NCI-H2029 treated with DMSO at 0.1 percent for 48 hours (cell line): ENCODE results near the gene PRSS27.
"Not testable (repeated sequence)": the region's sequence is repeated elsewhere in the genome, so short reads cannot be mapped to it uniquely, and the experiment has no call there.

Source experiments
- DNase-seq: peaks from one replicate; lab custom pipeline; 2025; lab: John Stamatoyannopoulos, UW

PRSS27 gene

DNA sequence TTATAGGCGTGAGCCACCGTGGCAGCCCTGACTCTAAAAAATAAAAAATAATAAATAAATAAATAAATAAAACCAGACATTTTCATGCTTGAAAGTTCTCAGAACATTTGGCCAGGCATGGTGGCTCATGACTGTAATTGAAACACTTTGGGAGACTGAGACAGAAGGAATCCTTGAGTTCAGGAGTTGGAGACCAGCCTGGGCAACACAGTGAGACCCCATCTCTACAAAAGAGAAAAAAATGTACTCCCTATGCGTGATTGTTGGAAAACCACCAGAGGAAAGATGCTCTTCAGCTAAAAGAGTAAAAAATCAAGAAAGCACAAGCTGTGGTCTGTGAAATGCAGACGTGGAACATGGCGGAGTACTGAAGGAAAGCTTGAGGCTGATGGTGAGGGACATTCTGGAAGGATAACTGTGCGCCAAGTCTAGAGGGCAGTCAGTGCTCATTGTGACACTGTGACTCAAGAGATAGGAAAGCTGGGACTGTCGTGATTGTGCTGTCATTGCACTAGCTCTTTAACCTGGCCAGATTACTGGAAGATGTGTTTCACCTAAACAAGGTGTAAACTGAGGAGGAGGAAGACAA, 4.2 kb upstream of the PRSS27 start:
- no peak for DNase-seq

DNA sequence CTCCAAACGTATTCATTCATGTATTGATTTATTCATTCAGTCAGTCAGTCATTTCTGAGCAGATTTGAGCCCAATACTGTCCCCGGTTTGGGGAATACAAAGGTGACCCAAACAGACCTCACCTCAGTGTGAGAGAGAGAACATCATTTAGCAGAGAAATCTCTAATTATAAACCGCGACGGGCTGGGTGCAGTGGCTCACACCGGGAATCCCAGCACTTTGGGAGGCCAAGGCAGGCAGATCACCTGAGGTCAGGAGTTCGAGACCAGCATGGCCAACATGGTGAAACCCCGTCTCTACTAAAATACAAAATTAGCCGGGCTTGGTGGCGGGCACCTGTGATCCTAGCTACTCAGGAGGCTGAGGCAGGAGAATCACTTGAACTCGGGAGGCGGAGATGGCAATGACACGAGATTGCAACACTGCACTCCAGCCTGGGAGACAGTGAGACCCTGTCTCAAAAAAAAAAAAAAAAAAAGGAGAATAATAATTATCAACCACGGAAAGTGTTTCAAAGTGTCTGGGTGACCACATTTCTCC, 1.7 kb upstream of the PRSS27 start:
- not testable (repeated sequence) for DNase-seq

DNA sequence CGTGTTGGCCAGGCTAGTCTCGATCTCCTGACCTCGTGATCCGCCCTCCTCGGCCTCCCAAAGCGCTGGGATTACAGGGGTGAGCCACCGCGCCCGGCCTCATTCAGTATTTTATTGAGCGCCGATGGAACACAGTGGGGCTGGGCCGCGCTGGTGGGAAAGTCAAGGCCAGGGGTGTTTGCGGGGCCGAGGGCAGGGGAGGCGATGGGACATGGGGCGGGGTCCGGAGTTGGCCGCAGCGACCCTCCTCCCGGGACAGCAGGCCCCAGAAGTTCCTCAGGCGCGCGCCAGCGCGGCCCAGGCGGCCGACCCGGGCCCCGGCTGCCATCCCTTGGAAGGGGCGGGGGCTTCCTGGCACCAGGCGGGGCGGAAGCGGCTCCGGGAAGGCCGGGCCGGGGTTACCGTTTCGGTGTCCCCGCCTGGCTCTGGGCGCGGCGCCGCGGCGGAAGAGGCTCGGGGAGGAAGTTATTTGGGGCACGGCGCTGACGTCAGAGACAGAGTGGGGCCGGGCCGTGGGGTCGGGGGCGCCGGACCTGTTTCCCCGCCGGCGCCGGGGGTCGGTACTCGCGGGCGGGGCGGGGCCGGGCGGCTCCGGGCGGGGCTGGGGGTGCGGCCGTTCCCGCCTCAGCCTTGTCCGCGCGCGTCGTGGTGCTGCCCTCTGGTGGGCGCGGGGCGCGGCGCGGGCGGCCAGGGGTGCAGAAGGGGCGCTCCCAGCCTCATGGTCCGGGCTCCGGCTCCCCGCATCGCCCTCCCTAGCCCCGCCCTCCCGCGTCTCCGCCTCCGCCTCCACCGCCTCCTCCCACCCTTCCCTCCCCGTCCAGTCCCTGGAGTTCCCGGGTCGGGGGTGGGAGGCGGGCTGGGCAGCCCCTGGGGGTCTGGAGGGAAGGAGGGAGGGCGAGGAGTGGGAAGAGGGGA, 952 bp upstream of the PRSS27 start:
- DNase-seq = no peak

DNA sequence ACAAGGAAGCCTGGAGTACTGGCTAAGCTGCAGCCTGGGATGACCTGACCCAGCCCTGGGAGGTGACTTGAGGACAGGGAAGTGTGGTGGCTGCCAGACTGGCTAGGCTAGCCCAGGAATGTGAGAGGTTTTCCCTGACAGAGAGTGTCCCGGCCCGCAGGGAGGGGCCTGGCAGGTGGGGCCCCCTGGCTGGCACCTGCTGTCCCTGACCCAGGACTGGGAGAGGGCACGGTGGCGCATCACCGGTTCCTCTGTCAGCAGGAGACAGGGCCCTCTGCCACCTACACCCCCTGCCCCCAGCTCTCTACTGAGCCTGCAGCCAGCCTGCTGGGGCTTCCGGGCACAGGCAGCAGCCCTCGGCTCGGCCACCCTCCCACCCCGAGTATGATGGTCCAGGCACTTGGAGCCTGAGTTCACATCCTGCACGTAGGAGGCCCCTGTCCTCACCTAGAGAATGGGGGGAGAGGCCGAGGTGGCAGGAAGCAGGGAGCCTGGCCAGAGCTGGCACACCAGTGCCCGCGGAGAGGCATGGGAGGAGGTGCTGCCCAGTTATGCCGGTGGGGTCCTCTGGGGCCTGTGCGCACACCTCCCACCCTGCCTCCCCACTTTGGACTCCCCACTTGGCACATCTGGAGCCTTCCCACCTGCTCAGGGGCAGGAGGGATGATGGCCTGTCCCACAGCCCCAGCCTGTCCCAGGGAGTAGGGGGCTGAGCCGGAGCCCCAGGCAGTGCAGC, 528 bp downstream of the PRSS27 start:
- no peak for DNase-seq

DNA sequence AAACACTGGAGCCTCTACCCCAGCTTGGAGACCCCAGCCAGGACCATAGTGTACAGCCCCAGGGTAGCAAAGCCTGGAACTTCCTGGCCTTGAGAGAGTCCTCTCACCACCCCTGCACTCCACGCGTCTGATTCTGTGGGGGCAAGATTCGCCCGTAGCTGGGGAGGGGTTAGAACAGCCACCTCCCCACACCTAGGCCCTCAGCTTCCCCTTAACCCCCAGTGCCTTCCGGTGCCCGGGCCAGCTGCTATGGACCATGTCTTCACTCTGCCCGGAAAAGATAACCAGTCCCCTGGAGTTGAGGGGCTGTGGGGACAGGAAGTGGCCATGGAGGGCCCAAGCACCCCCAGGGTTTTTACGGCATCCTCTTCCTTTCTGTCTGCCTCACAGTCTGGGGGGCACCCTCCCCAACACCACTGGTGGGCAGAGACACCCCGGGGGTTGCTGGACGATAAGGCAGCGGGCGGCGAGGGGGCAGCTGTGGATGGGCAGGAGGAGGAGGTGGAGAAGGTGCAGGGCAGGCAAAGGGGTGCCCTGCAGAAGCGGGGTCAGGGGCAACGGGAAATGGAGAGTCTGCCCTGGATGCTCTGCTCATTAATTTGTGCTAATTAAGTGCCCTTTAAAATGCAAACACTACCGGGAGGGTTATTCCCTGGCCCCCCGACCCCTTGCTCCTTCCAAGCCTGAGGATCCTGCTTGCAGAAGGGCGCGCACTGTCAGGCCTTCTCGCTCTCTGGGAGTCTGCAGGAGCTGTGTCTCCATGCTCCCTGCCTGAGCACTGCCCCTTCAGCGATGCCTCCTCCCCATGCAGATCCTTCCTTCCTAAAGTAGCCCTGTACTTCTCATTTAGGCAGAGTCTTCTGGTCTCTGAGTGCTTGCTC, 2.4 kb downstream of the PRSS27 start:
- DNase-seq = no peak

DNA sequence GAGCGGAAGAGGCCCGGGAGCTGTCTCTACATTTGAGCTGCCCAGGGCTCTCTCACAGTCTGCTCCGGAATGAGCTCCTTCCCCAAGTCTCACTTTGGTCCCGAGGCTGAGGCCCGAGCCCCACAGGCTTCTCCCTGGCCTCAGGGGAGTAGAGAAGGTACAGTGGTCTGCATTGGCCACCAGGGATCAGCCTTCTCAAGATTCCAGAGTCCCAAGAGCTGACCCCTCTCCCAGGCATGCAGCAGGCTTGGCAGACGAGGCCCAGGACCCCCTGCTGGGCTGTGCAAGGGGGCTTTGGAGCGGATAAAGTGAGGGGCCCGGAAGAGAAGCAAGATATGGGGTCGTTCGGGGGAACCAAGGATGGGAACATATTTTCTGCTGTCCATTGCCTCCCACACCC, 3.1 kb downstream of the PRSS27 start:
- DNase-seq = no peak

DNA sequence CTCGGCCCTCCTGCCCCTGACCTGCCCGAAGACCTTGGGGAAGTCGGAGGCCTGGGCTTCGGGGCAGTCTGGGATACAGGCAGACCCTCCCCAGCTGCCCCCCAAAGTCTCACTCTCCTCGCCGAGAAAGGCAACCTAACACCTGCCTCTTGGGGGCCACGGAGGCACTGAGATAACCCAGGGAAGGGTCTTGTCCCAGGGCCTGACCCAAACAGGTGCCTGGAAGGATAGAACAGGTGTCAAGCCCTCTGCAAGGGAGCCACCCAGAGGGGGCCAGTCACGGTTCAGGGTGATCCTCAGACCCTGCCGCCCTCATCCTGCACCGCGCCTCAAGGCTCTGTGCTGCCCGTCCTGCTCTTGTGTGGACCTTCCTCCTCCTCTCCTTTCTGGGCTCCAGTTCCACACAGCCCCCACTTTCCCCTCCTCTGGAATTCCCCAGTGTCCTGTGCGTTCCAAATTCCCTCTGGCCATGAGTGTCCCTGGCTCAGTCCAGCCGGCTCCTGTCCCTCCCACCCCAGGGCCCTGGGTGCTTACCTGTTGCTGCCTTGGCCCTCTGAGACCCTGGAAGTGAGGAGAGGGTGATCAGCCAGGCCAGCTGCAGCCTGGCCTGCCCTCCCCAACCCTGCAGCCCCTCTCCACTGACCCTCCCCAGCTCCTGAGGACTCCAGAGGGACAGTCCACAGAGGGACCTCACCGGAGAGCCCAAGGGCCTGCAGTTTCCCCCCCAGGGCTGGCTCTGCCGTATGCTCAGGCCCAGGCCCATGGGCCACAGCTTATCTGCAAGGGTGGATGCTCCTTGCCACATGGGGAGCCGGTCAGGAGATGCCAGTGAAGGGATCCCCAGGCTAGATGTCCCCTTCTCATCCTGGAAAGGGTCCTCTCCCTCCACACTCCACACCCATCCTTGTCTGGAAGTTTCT, 3.8 kb downstream of the PRSS27 start:
- no peak for DNase-seq

DNA sequence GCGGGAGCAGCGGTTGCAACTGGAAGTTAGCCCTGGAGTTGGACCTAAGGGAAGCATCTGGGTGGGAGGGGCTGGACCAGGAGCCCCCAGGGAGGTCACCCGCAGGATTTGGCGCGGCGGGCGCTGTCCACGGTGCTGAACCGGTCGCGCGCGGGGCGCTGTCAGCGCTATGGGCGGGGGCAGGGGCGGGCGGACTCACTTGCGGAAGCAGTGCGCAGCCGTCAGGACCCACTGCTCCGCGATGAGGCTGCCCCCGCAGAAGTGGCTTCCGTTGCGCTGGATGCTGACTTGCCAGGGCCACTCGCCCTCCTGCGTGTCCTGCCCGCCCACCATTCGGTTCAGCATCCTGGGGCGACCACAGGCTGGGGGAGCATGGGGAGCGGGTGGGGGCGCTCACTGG, 4.5 kb downstream of the PRSS27 start:
- DNase-seq = no peak

DNA sequence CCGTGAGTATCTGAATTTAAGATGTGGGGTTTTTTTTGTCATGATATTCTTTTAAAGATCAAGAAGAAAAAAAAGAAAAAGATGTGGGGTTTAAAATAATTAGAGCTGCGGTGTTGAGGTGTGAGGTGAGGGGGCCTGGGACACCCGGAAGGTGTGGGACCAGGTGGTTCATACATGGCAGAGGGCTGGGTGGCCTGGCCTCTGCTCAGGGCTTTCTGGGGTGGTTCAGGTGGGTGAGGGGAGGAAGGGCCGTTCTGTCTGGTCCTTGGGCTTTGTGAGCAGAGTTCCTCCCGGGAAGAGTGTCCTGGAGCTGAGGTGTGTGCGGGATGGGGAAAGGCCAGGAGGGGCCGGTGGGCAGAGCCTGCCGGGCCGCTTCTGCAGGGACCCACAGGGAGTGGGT, 5.0 kb downstream of the PRSS27 start:
- DNase-seq = no peak

DNA sequence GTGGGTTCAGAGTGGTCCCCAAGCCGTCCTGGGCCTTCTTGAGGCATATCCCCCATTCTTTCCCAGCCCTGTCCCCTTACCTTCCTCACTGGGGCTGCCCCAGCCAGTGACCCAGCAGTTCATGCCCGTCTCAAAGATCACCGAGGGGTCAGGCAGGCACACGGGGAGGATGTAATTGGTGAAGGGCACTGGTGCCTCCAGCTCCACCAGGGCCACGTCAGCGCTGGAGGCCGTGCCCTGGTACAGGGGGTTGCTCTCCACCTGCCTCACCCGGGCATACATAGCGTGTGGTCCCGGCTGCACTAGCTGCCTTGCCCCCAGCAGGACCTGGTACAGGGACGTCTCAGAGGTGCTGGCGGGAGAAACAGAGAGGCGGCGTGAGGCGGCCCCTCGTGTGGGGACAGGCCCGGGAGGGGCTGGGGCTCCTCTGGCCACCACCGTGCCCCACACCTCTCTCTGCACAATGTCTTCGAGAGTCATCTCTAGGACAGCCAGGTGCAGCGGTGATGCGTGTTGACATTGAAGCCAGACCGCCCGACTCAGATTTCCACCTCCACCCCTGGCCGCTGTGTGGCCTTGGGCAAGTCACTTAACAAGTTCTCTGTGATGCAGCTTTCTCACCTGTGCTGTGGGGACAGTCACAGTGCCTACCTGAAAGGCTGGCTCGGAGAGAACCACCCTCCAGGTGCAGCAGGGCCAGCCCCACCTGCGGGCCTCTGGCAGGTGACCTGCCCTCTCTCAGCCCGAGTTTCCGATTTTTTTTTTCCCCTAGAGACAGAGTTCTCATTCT, 5.8 kb downstream of the PRSS27 start:
- DNase-seq = no peak

DNA sequence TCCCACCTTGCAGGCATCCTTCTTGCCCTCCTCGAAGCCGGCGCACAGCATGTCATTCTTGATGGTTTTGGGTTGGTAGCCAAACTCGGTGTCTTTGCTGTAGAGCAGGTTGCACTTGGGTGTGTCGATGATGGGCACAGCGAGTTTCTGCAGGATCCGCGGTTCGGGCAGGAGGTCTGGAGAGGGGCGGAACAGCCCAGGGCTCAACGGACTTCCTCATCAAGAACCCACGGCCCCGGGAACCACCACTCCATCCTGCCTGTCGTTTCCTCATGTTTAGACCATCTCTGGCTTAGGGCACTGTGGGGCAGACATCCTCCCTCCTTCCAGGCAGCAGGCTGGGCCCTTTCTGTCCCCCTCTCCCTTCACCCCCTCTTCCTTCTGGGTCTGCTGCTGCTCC, 6.5 kb downstream of the PRSS27 start:
- no peak for DNase-seq

DNA sequence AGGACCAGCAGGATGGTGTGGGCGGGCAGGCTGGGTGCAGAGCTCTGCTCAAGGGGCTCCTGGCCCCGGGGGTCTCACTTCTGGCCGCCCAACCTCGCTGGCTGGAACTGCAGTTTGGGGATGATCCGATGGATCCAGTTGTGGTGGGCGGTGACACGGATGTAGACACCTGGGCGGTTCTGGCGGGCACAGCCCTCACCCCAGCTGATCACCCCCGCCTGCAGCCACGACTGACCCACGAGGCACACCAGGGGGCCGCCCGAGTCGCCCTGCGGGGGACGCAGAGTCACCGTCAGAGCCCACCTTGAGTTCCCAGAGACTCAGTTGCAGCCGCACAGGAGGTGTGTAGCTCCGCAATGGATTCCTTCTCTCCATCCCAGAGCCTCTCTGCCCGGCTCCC, 7.5 kb downstream of the PRSS27 start:
- DNase-seq = no peak

DNA sequence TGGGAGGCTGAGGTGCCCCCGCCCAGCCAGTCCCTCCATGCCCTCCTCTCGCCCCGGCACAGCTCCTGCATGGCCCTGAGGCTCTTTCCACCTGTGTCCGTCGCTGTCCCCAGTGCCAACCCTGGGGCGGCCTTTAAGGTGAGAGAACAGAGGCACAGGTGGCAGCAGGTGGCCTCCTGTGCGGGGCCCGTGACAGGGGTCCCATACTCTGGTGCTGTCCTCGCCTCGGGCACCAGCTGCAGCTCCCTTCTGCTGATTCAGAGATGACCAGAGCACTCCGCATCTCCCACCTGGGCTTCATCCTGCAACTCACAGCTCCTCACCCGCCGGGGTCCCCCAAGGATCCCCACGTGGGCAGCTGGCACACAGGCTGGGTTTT, 8.0 kb downstream of the PRSS27 start:
- DNase-seq = no peak

DNA sequence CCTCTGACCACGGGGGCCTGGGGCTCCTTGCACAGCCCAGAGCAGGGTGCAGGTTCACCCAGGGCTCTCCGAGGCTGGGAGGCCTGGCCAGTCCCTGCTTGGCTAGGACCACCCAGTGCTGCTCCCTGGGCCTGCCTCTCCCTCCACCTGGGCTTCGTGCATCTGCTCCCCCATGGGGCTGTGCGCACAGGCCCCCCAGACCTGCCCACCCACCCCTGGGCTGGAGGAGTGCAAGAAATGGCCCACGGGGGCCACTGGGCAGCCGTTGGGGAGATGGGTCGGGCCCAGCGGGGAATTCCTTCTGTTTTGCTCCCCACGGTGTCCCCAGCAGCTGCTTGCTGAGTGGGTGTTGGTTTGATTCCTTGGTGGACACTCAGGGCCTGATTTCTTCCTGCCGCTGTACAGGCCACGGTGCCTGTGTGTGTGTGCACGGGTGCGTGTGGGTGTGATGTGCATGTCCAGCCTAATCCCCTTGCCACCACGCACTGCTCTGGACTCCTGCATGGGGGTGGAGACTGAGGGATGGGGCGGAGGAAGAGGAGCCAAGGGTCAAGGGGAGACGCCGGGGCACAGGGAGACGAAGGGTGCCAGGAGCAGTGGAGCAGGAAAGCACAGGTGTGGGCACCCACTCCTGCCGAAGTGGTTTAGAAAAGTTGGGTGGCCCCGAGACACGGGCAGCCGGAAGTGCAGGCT, 8.5 kb downstream of the PRSS27 start:
- DNase-seq = no peak

DNA sequence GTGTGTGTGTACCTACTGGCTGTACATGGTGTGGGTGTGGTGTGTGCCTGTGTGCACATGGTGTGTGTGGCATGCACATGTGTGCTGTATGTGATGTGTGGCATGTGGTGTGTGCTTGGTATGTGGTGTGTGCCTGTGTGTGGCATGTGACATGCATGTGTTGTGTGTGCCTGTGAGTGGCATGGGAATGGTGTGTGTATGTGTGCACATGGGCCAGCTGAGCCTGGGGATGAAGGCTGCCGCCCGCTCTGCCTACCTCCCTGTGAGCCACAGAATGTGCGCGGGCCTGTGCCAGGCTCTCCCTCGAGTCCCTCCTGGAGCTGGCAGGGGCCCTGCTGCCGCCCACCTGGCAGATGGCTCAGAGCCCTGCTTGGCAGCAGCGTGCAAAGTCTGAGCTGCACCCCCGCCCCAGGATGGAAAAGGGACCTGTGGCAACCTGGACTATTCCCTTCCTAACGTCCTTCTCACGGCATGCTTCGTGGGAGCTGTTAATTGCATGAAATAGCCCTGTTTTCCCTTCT, 9.3 kb downstream of the PRSS27 start:
- no peak for DNase-seq

DNA sequence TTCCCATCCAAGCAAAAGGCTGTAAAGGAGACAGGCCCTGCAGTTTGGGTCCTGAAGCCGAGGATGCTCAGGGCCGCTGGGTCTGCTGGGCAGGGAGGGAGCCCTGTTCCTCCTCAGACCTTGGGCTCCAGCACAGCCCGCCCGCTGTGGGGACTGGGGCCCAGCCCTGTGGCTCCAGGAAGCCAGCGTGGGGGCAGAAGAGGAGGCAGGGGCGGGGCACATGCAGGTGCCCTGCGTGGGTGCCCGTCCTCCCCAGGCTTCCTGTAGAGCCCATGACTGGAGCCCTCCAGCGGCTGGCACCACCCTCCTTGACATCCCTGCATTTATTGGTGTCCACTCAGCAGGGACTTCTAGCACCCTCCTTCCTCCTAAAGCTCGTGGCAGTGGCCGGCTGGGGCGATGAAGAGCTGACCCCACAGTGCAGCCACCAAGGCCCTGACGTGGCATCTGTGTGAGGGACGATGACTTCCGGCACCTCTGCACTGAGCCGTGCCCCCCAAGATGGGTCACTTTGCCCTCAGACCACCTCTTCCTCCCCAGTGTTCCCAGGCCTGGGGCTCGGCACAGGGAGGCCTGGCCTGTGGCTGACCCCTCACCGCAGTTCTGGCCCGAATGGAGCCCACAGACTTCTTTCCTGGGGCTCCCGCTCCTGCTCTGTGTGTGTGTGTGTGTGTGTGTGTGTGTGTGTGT, 9.9 kb downstream of the PRSS27 start:
- no peak for DNase-seq

DNA sequence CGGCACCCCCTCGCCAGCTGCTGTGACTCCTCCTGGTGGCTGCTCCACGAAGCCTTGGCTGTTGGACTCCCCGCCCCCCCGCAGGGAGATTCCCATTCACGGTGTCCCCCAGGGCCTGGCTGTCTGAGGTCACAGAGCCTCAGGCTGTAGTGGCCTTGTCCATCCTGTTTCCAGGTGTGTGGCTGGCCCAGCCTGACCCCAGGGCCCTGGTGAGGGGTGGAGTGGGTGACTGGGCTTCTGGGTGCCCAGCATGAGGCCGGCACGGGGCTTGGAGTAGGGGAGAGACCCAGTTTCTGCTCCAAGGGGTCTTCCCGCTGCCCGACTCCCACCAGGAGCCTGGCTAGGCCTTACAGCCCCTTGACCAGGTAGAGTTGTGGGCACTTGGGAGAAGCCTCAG, 10.4 kb downstream of the PRSS27 start:
- no peak for DNase-seq

DNA sequence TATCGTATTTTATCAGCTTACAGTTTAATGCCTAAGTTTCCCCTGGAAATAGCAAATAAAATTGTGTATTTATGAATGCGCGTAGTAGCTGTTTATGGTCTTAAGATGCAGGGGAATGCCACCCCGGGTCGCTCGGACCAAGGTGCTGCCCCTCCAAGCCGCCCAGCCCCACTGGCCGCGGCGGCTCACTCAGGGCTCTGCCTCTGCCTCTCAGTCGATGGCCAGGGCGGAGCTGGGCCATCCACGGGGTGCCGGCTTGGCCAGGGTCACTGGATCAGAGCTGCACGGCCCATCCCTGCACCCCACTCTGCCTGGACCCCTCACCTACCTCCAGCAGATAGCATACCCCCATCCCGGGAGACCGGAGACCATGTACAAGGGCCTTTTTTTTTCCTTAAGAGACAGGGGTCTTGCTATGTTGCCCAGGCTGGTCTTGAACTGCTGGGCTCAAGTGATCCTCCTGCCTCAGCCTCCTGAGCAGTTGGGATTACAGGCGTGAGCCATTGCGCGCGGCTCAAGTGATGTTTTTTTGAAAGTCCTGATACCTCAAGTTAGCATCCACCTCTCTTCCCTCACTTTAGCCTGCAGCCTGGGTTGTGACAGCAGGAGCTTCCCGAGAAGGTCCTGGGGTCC, 11.0 kb downstream of the PRSS27 start:
- no peak for DNase-seq
